ENCODE measurements around the gene FBXW7.

The FBXW7 gene

GRCh38 chr4:152328582-152328981 is 207.3 kb downstream of the FBXW7 start:
- TF ChIP-seq SIN3A (IDR thresholded peaks at IDR 0.05; ENCODE audit: borderline replicate concordance, insufficient read depth, low read length) (no peak), TAF1 (IDR thresholded peaks at IDR 0.05; ENCODE audit: borderline replicate concordance, insufficient read depth, low read length) (no peak), POLR2AphosphoS5 (IDR thresholded peaks at IDR 0.05; ENCODE audit: low read depth, low read length) (no peak), FOXP2 (optimal IDR thresholded peaks at IDR 0.05; ENCODE audit: borderline replicate concordance, extremely low read depth, extremely low read length, insufficient read depth) (no peak)
- TF ChIP-seq, protein P1, sequence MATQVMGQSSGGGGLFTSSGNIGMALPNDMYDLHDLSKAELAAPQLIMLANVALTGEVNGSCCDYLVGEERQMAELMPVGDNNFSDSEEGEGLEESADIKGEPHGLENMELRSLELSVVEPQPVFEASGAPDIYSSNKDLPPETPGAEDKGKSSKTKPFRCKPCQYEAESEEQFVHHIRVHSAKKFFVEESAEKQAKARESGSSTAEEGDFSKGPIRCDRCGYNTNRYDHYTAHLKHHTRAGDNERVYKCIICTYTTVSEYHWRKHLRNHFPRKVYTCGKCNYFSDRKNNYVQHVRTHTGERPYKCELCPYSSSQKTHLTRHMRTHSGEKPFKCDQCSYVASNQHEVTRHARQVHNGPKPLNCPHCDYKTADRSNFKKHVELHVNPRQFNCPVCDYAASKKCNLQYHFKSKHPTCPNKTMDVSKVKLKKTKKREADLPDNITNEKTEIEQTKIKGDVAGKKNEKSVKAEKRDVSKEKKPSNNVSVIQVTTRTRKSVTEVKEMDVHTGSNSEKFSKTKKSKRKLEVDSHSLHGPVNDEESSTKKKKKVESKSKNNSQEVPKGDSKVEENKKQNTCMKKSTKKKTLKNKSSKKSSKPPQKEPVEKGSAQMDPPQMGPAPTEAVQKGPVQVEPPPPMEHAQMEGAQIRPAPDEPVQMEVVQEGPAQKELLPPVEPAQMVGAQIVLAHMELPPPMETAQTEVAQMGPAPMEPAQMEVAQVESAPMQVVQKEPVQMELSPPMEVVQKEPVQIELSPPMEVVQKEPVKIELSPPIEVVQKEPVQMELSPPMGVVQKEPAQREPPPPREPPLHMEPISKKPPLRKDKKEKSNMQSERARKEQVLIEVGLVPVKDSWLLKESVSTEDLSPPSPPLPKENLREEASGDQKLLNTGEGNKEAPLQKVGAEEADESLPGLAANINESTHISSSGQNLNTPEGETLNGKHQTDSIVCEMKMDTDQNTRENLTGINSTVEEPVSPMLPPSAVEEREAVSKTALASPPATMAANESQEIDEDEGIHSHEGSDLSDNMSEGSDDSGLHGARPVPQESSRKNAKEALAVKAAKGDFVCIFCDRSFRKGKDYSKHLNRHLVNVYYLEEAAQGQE (IDR thresholded peaks at IDR 0.05; ENCODE audit: insufficient read depth in 1 of 2, low read depth in 2 of 2, low read length in 2 of 2) = no peak

DNA sequence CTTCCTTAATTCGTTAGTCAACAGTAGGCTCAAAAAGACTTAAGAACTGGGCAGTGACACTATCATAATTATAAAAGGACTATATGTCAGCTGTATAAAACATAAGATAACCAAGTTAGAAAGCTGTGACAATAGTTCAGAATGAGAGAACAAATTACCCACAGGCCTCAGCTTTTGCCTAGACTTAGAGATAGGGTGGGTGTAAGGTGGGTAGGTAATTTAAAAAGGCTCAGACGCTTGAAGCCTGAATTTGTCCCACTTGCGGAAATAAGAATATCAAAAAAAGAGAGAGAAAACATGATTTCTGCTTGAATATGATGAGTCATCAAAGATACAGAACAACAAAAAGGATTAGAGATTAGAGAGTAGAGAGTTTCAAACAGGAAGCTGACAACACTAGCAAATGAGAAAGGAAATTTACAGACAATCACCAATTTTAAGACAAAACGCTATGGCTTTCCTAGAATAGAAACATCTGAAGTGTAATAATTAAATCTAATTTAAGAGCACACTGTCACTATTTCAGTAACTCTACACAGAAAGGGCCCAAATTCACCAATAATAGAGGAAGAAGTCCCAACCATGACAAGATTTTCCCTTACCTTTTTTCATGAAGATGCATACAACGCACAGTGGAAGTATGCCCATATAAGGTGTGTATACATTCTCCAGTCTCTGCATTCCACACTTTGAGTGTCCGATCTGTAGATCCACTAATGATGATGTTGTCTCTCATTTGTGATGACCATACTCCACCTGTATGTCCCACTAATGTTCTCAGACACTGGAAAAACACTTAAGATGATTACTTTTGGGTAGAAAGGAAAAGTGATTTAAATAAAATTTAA is 208.1 kb downstream of the FBXW7 start:
- TF ChIP-seq SIN3A (IDR thresholded peaks at IDR 0.05; ENCODE audit: borderline replicate concordance, insufficient read depth, low read length) (no peak), POLR2AphosphoS5 (IDR thresholded peaks at IDR 0.05; ENCODE audit: low read depth, low read length) (no peak), TAF1 (IDR thresholded peaks at IDR 0.05; ENCODE audit: borderline replicate concordance, insufficient read depth, low read length) (no peak), FOXP2 (optimal IDR thresholded peaks at IDR 0.05; ENCODE audit: borderline replicate concordance, extremely low read depth, extremely low read length, insufficient read depth) (no peak)
- TF ChIP-seq, protein P1 (IDR thresholded peaks at IDR 0.05; ENCODE audit: insufficient read depth in 1 of 2, low read depth in 2 of 2, low read length in 2 of 2) = no peak

- TF ChIP-seq, protein P1 (IDR thresholded peaks at IDR 0.05; ENCODE audit: insufficient read depth in 1 of 2, low read depth in 2 of 2, low read length in 2 of 2) = no peak
- TF ChIP-seq FOXP2 (optimal IDR thresholded peaks at IDR 0.05; ENCODE audit: borderline replicate concordance, extremely low read depth, extremely low read length, insufficient read depth) (no peak), SIN3A (IDR thresholded peaks at IDR 0.05; ENCODE audit: borderline replicate concordance, insufficient read depth, low read length) (no peak), TAF1 (IDR thresholded peaks at IDR 0.05; ENCODE audit: borderline replicate concordance, insufficient read depth, low read length) (no peak), POLR2AphosphoS5 (IDR thresholded peaks at IDR 0.05; ENCODE audit: low read depth, low read length) (no peak)
Measured at GRCh38 chr4:152325831-152326230, 210.1 kb downstream of the FBXW7 start.

DNA sequence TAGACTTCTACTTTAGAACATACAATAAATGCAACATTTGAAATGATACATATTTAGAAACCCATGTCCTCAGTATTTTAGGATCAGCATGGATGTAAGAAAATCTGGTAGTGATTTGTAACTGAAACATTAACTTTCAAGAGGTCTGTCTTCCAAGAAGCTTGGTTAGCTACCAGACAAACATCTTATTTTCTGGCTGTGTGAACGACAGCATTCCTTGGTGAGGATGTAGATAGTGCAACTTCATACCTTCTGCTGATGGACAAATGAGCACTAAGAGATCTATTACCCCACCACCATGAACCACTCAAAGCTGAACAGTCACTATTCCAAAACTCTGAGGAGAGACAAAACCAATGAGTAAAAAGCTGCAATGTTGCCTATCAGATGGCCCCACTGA is 212.7 kb downstream of the FBXW7 start:
- TF ChIP-seq, protein P1 (IDR thresholded peaks at IDR 0.05; ENCODE audit: insufficient read depth in 1 of 2, low read depth in 2 of 2, low read length in 2 of 2) = no peak
- TF ChIP-seq TAF1 (IDR thresholded peaks at IDR 0.05; ENCODE audit: borderline replicate concordance, insufficient read depth, low read length) (no peak), POLR2AphosphoS5 (IDR thresholded peaks at IDR 0.05; ENCODE audit: low read depth, low read length) (no peak), FOXP2 (optimal IDR thresholded peaks at IDR 0.05; ENCODE audit: borderline replicate concordance, extremely low read depth, extremely low read length, insufficient read depth) (no peak), SIN3A (IDR thresholded peaks at IDR 0.05; ENCODE audit: borderline replicate concordance, insufficient read depth, low read length) (no peak)

All from PFSK-1 (cell line).